ENCODE measurements around the gene RBM10. TPM values are rescaled to one million over a fixed set of nuclear protein-coding genes. Genes with fewer than 3 reads are reported as not detected.

Gene RBM10
- total RNA-seq, 2 donors from 2014 or later, result 22.1 to 32.1 TPM

DNA sequence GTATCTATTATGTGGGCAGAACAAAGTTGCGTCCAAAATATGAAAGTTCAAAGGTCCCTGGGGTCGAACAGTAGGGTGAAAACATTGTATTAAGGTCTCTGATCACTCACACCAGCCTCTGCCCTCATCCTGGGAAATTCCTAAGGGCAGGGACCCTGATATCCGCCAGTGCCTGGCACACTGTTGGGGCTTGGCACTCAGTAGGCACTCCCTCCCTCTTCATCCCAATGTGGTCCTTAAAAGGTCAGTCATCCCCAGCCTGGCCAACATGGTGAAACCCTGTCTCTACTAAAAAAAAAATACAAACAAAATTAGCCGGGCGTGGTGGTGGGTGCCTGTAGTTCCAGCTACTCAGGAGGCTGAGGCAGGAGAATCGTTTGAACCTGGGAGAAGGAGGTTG, 6.8 kb upstream of the RBM10 start:
- H3K27me3 ChIP-seq, result no peaks in the 10 kb centered on the region
- H3K4me3 ChIP-seq, result no peak overlapping the region
- H3K4me1 ChIP-seq, result peaks cover 0 to 2% of the 10 kb centered on the region in 2 donors
- no peak overlapping the region for H3K27ac ChIP-seq
- H3K36me3 ChIP-seq, result peaks cover 8% of the 10 kb centered on the region
- no peaks in the 10 kb centered on the region for H3K9me3 ChIP-seq
- TF ChIP-seq, protein P1, sequence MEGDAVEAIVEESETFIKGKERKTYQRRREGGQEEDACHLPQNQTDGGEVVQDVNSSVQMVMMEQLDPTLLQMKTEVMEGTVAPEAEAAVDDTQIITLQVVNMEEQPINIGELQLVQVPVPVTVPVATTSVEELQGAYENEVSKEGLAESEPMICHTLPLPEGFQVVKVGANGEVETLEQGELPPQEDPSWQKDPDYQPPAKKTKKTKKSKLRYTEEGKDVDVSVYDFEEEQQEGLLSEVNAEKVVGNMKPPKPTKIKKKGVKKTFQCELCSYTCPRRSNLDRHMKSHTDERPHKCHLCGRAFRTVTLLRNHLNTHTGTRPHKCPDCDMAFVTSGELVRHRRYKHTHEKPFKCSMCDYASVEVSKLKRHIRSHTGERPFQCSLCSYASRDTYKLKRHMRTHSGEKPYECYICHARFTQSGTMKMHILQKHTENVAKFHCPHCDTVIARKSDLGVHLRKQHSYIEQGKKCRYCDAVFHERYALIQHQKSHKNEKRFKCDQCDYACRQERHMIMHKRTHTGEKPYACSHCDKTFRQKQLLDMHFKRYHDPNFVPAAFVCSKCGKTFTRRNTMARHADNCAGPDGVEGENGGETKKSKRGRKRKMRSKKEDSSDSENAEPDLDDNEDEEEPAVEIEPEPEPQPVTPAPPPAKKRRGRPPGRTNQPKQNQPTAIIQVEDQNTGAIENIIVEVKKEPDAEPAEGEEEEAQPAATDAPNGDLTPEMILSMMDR (IDR thresholded peaks at IDR 0.05), result no peak
- no peak for DNase-seq (ENCODE audit: low spot score)

DNA sequence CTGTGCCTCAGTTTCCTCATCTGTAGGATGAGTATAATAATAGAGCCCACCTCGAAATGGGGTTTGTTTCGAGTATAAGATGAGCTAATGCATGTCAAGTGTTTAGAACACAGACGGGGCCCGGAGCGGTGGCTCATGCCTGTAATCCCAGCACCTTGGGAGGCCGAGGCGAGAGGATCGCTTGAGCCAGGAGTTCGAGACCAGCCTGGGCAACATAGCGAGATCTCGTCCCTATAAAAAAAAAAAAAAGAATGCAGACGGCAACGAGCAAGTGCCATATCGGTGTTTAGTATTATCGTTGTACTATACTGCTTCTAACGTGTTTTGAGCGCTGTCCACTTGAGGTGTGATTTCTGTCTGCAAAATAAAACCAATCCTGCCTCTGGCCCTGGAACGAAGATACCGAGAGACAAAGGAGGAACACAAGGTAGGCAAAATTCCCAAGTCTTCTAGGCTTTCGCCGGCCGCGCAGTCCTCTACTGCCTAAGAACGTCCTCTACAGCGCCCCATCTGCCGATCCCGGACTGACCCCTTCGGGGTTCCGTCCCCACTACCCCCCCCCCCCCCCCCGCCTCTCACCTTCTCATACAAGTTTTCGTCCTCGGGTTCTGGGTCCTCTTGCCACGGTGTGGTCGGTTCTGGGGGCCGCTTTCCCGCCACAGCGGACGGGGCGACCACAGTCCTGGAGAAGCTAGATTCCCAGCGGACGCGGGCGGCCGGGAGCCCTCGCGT, 961 bp upstream of the RBM10 start:
- Histone ChIP-seq H3K36me3 (peaks cover 8% of the 10 kb centered on the region), H3K27me3 (no peaks in the 10 kb centered on the region), H3K27ac (peak overlapping the region; percentile 92), H3K4me3 (peak overlapping the region; percentile 63 to 64), H3K9me3 (no peaks in the 10 kb centered on the region), H3K4me1 (peaks cover 0 to 29% of the 10 kb centered on the region in 2 donors)
- TF ChIP-seq, protein P1 (IDR thresholded peaks at IDR 0.05), result no peak
- no peak for DNase-seq (ENCODE audit: low spot score)

DNA sequence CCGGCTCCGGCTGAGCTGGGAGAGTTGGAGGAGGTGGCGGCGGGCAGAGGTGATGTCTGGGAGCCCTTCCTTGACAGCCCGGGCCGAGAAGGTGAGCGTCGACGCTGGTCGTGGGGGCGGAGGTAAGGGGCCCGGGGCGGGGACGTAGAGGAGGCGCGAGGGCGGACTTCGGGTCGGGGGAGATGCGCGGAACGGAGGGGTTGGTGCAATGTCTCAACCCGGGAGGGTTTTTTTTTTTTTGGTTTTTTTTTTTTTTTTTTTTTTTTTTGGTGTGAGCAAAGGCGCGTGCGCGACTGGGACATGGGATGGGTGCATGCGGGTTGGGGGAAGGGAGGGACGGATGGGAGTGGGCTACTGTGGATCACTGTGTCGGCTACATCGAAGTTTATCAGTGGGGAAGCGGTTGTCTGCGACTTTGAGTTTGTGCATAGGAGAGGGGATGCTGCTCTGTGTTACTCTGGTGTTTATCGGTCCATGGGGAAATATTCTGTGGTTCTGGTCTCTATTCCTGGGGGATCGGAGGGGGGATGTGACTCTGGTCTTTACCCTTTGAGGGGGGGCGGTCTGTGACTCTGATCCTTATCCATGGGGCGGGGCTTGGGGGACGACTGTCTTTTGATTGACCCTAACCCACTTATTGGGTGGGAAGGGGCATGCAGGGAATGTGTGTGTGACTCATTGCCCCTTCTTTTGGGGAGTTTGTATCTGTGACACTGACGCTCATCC, 537 bp downstream of the RBM10 start:
- TF ChIP-seq, protein P1 (IDR thresholded peaks at IDR 0.05), result no peak
- Histone ChIP-seq H3K9me3 (no peaks in the 10 kb centered on the region), H3K36me3 (peaks cover 7% of the 10 kb centered on the region), H3K4me1 (peaks cover 0 to 29% of the 10 kb centered on the region in 2 donors), H3K27me3 (no peaks in the 10 kb centered on the region), H3K4me3 (peak overlapping the region; percentile 63 to 64), H3K27ac (peak overlapping the region; percentile 92)
- DNase-seq (ENCODE audit: low spot score), result no peak

DNA sequence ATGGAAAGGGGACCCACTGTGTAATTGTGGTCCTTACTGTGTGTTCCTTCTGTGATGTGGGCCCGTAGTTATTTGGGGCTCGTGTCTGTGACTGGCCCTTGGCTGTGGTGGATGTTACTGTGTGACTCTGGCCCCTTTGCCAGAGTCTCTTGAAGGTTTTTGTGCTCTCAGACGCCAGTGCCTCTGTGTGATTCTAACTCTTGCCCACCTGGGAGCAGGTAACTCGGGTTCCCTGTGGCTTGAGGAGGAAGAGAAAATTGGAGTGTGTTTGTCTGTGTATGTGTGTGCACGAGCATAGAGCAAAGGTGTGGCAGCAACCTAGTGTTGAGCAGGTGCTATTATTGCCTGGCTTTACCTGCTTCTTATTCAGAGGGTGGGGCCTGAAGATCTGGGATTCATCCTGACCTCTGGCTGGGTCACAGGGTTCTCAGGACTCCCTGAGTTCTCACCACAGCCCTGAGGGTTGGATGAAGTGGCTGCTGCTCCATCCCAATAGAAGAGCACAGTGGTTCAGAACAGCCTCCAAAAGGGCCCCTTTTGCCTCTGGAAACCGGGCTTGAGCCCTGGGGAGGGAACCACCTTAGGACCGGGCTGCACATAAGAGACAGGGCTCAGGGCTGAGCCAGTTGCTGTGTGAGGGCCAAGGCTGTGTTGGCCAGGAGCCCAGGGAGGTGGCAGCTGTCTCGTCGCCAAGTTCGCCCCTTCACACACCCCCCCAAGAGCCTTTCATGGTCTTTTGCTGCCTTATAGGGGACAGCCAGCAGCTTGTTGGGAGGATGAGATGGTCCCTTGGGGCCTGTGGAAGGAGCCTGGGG, 1.3 kb downstream of the RBM10 start:
- no peaks in the 10 kb centered on the region for H3K36me3 ChIP-seq
- peak overlapping the region; percentile 63 to 64 for H3K4me3 ChIP-seq
- H3K4me1 ChIP-seq, result peaks cover 0 to 29% of the 10 kb centered on the region in 2 donors
- no peaks in the 10 kb centered on the region for H3K27me3 ChIP-seq
- H3K27ac ChIP-seq, result peak overlapping the region; percentile 92
- TF ChIP-seq, protein P1 (IDR thresholded peaks at IDR 0.05), result no peak
- no peak for DNase-seq (ENCODE audit: low spot score)
- no peaks in the 10 kb centered on the region for H3K9me3 ChIP-seq

DNA sequence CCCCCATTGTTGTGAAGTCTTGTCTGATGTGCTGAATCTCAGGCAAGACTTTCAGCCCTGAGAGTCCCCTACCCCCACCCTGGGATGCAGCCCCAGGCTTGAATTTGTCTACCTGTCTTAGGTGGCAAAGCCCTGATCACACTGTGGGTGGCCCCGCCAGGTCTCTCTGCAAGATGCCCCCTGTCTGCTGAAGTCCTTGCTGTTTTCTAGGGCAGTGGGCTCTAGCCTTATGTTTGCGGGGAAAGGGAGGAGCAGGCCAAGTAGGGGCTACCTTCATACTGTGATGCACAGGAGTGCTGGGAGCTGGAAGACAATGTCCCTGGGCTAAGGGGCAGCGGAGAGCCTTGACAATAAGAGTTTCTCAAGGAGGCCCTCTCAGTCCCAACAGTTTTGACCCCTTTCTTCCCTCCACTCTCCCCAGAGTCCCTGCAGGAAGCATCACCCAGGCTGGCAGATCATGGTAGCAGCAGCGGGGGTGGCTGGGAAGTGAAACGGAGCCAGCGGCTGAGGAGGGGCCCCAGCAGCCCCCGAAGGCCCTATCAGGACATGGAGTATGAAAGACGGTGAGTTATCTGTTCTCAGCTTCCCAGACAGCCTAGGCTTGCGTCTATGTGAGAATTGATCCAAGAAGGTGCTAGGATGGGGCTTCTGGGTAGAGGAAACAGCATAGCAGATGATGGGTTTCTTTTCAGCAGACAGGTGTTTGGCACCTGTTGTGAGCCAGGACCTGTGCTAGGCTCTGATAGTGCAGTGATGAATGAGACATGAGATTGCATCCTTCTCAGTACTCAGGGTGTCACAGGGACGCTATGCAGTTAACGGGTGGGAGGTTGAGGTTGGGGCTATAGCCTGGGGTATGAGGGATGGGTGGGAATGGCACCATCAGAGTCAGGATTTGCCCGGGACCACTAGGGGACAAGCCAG, 2.2 kb downstream of the RBM10 start:
- DNase-seq (ENCODE audit: low spot score), result no peak
- H3K4me3 ChIP-seq, result peak overlapping the region in 1 of 2 donors; percentile 64
- no peaks in the 10 kb centered on the region for H3K36me3 ChIP-seq
- no peaks in the 10 kb centered on the region for H3K27me3 ChIP-seq
- TF ChIP-seq, protein P1 (IDR thresholded peaks at IDR 0.05), result no peak
- peak overlapping the region in 1 of 2 donors; percentile 92 for H3K27ac ChIP-seq
- H3K4me1 ChIP-seq, result peaks cover 0 to 29% of the 10 kb centered on the region in 2 donors
- no peaks in the 10 kb centered on the region for H3K9me3 ChIP-seq
